GM12878 (cell line): ENCODE results near the gene TNRC18. TPM values are rescaled to one million over a fixed set of nuclear protein-coding genes. Genes with fewer than 3 reads are reported as not detected.

Experiments used
- ATAC-seq: fragments of 200-7000 bp; cut with Tn5 transposase; 3 replicates; pipeline ENCODE4 v1.9.1; 2020; ENCODE audit warnings: mild to moderate bottlenecking, moderate library complexity
- BruUV-seq: library from RNA; stranded (reverse); fragments of 400-500 nt; replicated peaks from 2 replicates; lab custom pipeline; 2021; lab: Mats Ljungman, UMichigan
- CTCF ChIA-PET: fragments of 300-600 bp; sonication (Branson Sonifier 250); formaldehyde crosslinking; extraction: SDS; loops from one replicate; lab custom pipeline; 2021; ENCODE audit warnings: inconsistent platforms; lab: Yijun Ruan, JAX
- POLR2A ChIA-PET: fragments of 350-600 bp; formaldehyde crosslinking; extraction: SDS; loops from one replicate; lab custom pipeline; 2021; ENCODE audit warnings: inconsistent platforms; lab: Charles Lee
- RAD21 ChIA-PET: fragments of 300-600 bp; sonication (Branson Sonifier 250); formaldehyde crosslinking; loops from one replicate; lab custom pipeline; 2023; ENCODE audit warnings: antibody characterized with exemption; ENCODE audit not compliant: unreplicated experiment; lab: Charles Lee
- SMC1A ChIA-PET: fragments of 300-600 bp; sonication (Branson Sonifier 250); formaldehyde crosslinking; loops from one replicate; lab custom pipeline; 2023; ENCODE audit not compliant: unreplicated experiment, uncharacterized antibody; lab: Charles Lee
- DNase-seq: peaks from one replicate; pipeline ENCODE4 v3.0.0-alpha.2; 2011; ENCODE audit warnings: low read depth, low spot score
- FAIRE-seq: peaks from 3 replicates; lab custom pipeline; 2011; peaks lifted over from hg19 to GRCh38; lab: Jason Lieb, UNC
- H2AFZ ChIP-seq: 2 replicates; pipeline ENCODE4 v1.6.0; 2011; ENCODE audit warnings: low read depth, low read length, control low read depth; ENCODE audit not compliant: control insufficient read depth
- H3K27ac ChIP-seq: 2 replicates; pipeline ENCODE4 v1.5.1; 2011; ENCODE audit warnings: control low read depth; ENCODE audit not compliant: control insufficient read depth, insufficient read depth
- H3K27me3 ChIP-seq, 2 experiments: replicated peaks in 1 of 2; 2 replicates each; pipeline versions ENCODE4 v1.6.0 to v1.6.1; 2011; ENCODE audit warnings: low read length in 1 of 2; ENCODE audit not compliant: control insufficient read depth in 2 of 2, insufficient read depth in 2 of 2
- H3K36me3 ChIP-seq, 2 experiments: 2 replicates each; pipeline ENCODE4 v1.5.1; 2011; ENCODE audit warnings: low read length in 1 of 2; ENCODE audit not compliant: control insufficient read depth in 2 of 2, insufficient read depth in 2 of 2
- H3K4me1 ChIP-seq: 2 replicates; pipeline ENCODE4 v1.6.1; 2011; ENCODE audit warnings: mild to moderate bottlenecking, low read length, moderate library complexity, mixed read lengths; ENCODE audit not compliant: control insufficient read depth, insufficient read depth
- H3K4me2 ChIP-seq: 2 replicates; pipeline ENCODE4 v1.6.0; 2011; ENCODE audit warnings: control low read depth; ENCODE audit not compliant: control insufficient read depth, insufficient read depth
- H3K4me3 ChIP-seq: fragments of 200-600 bp; sonication (generic); 2 replicates; pipeline ENCODE4 v1.5.1; 2016
- H3K79me2 ChIP-seq: 2 replicates; pipeline ENCODE4 v1.6.0; 2011; ENCODE audit warnings: low read length; ENCODE audit not compliant: control insufficient read depth, insufficient read depth
- H3K9ac ChIP-seq: 2 replicates; pipeline ENCODE4 v1.8.0; 2011; ENCODE audit warnings: low read length, control low read depth, mixed read lengths; ENCODE audit not compliant: control insufficient read depth, insufficient read depth
- H3K9me3 ChIP-seq: replicated peaks from 3 replicates; pipeline ENCODE4 v1.5.1; 2011; ENCODE audit warnings: mild to moderate bottlenecking, low read length; ENCODE audit not compliant: control insufficient read depth, insufficient read depth
- H4K20me1 ChIP-seq: 2 replicates; pipeline ENCODE4 v1.6.0; 2011; ENCODE audit not compliant: control insufficient read depth, insufficient read depth
- ASH2L ChIP-seq: fragments of 300-600, 200-600 bp; sonication (generic); IDR thresholded peaks from 2 replicates; pipeline ENCODE4 v1.6.1; 2017; ENCODE audit warnings: low read depth, mild to moderate bottlenecking, borderline replicate concordance
- CHD1 ChIP-seq: IDR thresholded peaks from 2 replicates; pipeline ENCODE4 v1.6.1; 2012; ENCODE audit warnings: low read depth, low read length, improper control_type of control experiment
- FOS ChIP-seq: IDR thresholded peaks from 3 replicates; pipeline ENCODE4 v1.6.1; 2011; ENCODE audit warnings: borderline replicate concordance; ENCODE audit not compliant: insufficient read length; ENCODE audit errors: extremely low read depth
- HDGF ChIP-seq: fragments of 450-650 bp; IDR thresholded peaks from 2 replicates; pipeline ENCODE4 v1.6.1; 2016; ENCODE audit warnings: antibody characterized with exemption
- KDM1A ChIP-seq: fragments of 200-600 bp; sonication (generic); IDR thresholded peaks from 2 replicates; pipeline ENCODE4 v1.6.1; 2016; ENCODE audit warnings: borderline replicate concordance
- MTA3 ChIP-seq: IDR thresholded peaks from 2 replicates; pipeline ENCODE4 v1.6.1; 2012; ENCODE audit warnings: low read length, inconsistent platforms, borderline replicate concordance
- RBBP5 ChIP-seq: fragments of 200-600 bp; sonication (generic); conservative IDR thresholded peaks from 2 replicates; pipeline ENCODE4 v1.6.1; 2016
- STAT1 ChIP-seq: fragments of 450-650 bp; conservative IDR thresholded peaks from 2 replicates; pipeline ENCODE4 v1.6.1; 2014; ENCODE audit warnings: antibody characterized with exemption, mild to moderate bottlenecking
- WGBS: methylation state at CpG from one replicate; pipeline ENCODE4 v1.1.6; 2016; ENCODE audit warnings: low lambda C conversion rate; ENCODE audit not compliant: insufficient replicate concordance, insufficient coverage; ENCODE audit errors: missing lambda C conversion rate; 5-methylcytosine and 5-hydroxymethylcytosine counted together
- in situ Hi-C: fragments of 300-500 bp; cut with MboI; formaldehyde crosslinking; loops from 9 replicates; pipeline ENCODE4 v1.14.3; 2018; ENCODE audit warnings: mixed read lengths
- intact Hi-C: fragments of 100-400 bp; cut with micrococcal nuclease; formaldehyde crosslinking; loops from one replicate; pipeline ENCODE4 v1.14.2; 2022; ENCODE audit not compliant: unreplicated experiment
- polyA plus RNA-seq, 11 experiments: library from polyadenylated mRNA; depleted of rRNA in 4 of 11; unstranded in 6 of 11; stranded (reverse) in 5 of 11; fragments of >200 nt; fragmentation: Nextera tagmentation in 4 of 11; fragmentation: Illumina TruSeq in 1 of 11; extraction: Ambion mirVana in 4 of 11; extraction: Trizol in 1 of 11; gene quantifications; 1 replicate in 1 of 11; 2 replicates in 10 of 11; pipeline versions ENCODE4 v1.2.1 to v1.2.3, GENCODE V29; 2011 to 2016; ENCODE audit warnings: inconsistent platforms in 2 of 11, missing spikeins in 2 of 11, low read depth in 1 of 11
- total RNA-seq, 4 experiments: library from RNA; depleted of rRNA in 3 of 4; stranded (reverse); fragments of >200 nt in 3 of 4; fragmentation: Illumina TruSeq in 1 of 4; extraction: Trizol in 1 of 4; gene quantifications; 2 replicates each; pipeline versions ENCODE4 v1.2.1 to v1.2.3, GENCODE V29; 2013 to 2021
- TF ChIP-seq, protein P1 (sequence below): IDR thresholded peaks from 2 replicates; pipeline ENCODE4 v1.6.1; 2012; ENCODE audit warnings: low read depth, low read length, improper control_type of control experiment
- TF ChIP-seq, protein P2 (sequence below): fragments of 450-650 bp; IDR thresholded peaks from 2 replicates; pipeline ENCODE4 v1.6.1; 2016; ENCODE audit warnings: mild to moderate bottlenecking
- TF ChIP-seq, protein P3 (sequence below): fragments of 450-650 bp; IDR thresholded peaks from 2 replicates; pipeline ENCODE4 v1.6.1; 2017; ENCODE audit warnings: antibody characterized with exemption, mild to moderate bottlenecking, moderate library complexity

The TNRC18 gene
- total and polyA plus RNA-seq, 10 of the 15 experiments (the other 5 are each of a cell fraction or from before 2014, with no cell fraction given) = 0.02 to 31.7 (median 5.4) TPM

DNA sequence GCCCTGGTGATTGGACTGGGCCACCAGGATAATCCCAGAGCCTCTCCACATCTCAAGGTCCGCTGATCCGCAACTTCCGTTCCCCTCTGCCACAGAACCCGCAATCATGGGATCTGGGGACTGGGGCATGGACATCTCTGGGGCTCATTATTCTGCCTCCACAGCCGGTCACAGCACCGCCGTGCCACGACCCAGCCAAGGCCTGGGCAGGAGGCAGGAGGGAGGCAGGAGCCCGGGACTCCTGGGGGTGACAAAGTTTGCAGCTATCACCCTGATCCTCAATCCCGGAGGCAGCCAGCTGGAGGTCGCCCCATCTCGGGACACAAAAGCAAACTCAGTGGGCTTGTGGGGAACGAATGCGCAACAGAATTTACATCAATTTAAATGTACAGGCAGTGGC, 42.9 kb upstream of the TNRC18 start:
- Histone ChIP-seq H3K4me3 (no peak overlapping the region), H3K4me1 (no peaks in the 10 kb centered on the region), H4K20me1 (no peaks in the 10 kb centered on the region), H3K27ac (no peak overlapping the region), H3K4me2 (no peak overlapping the region), H3K9me3 (no peaks in the 10 kb centered on the region), H3K79me2 (no peaks in the 10 kb centered on the region), H3K27me3 (no peaks in the 10 kb centered on the region), H3K36me3 (no peaks in the 10 kb centered on the region), H3K9ac (no peak overlapping the region), H2AFZ (no peak overlapping the region)
- intact Hi-C loops = no loop called here
- RAD21 ChIA-PET = no interaction called here
- SMC1A ChIA-PET = no interaction called here
- FAIRE-seq (no peak), ATAC-seq (no peak), DNase-seq (no peak)
- TF ChIP-seq, protein P1, sequence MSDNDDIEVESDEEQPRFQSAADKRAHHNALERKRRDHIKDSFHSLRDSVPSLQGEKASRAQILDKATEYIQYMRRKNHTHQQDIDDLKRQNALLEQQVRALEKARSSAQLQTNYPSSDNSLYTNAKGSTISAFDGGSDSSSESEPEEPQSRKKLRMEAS = no peak
- no peak for TF ChIP-seq CHD1
- TF ChIP-seq KDM1A = no peak
- TF ChIP-seq, protein P2, sequence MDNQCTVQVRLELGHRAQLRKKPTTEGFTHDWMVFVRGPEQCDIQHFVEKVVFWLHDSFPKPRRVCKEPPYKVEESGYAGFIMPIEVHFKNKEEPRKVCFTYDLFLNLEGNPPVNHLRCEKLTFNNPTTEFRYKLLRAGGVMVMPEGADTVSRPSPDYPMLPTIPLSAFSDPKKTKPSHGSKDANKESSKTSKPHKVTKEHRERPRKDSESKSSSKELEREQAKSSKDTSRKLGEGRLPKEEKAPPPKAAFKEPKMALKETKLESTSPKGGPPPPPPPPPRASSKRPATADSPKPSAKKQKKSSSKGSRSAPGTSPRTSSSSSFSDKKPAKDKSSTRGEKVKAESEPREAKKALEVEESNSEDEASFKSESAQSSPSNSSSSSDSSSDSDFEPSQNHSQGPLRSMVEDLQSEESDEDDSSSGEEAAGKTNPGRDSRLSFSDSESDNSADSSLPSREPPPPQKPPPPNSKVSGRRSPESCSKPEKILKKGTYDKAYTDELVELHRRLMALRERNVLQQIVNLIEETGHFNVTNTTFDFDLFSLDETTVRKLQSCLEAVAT = no peak
- no peak for TF ChIP-seq FOS
- no peak for TF ChIP-seq RBBP5
- TF ChIP-seq ASH2L = no peak
- TF ChIP-seq MTA3 = no peak
- no peak for TF ChIP-seq HDGF
- TF ChIP-seq STAT1 = no peak
- TF ChIP-seq, protein P3, sequence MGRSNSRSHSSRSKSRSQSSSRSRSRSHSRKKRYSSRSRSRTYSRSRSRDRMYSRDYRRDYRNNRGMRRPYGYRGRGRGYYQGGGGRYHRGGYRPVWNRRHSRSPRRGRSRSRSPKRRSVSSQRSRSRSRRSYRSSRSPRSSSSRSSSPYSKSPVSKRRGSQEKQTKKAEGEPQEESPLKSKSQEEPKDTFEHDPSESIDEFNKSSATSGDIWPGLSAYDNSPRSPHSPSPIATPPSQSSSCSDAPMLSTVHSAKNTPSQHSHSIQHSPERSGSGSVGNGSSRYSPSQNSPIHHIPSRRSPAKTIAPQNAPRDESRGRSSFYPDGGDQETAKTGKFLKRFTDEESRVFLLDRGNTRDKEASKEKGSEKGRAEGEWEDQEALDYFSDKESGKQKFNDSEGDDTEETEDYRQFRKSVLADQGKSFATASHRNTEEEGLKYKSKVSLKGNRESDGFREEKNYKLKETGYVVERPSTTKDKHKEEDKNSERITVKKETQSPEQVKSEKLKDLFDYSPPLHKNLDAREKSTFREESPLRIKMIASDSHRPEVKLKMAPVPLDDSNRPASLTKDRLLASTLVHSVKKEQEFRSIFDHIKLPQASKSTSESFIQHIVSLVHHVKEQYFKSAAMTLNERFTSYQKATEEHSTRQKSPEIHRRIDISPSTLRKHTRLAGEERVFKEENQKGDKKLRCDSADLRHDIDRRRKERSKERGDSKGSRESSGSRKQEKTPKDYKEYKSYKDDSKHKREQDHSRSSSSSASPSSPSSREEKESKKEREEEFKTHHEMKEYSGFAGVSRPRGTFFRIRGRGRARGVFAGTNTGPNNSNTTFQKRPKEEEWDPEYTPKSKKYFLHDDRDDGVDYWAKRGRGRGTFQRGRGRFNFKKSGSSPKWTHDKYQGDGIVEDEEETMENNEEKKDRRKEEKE = no peak
- no TSS peak for BruUV-seq
- WGBS = 93% methylated on average over 14 of the region's 14 CpGs
- in situ Hi-C loops = no loop called here
- CTCF ChIA-PET = no interaction called here
- POLR2A ChIA-PET = no interaction called here
